Measurements from ENCODE around the gene TSGA10IP.

Gene TSGA10IP

DNA sequence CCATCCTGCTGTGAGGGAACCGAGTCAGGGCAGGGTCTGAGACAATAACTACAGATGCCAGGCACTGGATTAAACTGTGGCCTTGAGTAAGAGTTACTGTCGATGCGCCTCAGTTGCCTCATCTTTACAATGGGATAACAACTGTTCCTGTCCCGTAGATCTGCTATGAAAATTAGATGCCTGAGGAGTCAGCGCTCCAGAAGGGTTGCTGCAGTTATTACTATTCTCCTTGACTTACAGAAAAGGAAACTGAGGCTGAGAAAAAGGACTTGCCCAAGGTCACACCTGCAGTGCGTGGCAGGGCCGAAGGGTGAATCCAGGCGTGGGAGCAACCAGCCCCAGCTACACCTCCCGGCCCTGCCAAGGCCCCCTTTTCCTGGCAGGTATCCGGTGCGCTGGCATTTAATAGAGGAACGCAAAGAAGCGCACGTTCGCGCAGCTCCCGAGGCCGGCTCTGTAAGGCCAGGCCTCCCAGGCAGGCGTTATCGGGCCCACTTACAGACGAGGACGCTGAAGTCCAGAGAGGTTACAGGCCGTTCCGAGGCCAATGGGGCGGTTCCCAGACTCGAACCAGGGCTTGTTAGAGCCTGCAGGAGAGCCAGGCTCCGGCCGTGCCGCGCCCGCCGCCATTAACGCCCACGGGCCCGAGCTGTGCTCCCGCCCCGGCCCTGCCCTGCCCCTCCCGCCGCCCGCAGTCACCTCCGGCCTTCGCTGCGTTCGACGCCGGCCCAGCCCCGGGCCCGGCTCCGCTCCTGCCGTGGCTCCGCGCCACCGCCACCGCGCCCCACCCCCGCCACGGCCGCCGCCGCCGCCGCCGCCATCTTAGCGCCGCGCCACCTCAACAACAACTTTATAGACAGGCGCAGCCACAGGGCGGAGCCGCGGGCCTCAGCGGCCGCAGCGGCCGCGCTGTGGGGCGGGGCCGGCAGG, 26.8 kb upstream of the TSGA10IP start, which contains the start of gene C11orf68:
TSS of gene C11orf68 (minus strand) at position 852 of the 930 bp plus-strand sequence. CDS start at position 821, 31 bp downstream.
- FAIRE-seq: no peak

DNA sequence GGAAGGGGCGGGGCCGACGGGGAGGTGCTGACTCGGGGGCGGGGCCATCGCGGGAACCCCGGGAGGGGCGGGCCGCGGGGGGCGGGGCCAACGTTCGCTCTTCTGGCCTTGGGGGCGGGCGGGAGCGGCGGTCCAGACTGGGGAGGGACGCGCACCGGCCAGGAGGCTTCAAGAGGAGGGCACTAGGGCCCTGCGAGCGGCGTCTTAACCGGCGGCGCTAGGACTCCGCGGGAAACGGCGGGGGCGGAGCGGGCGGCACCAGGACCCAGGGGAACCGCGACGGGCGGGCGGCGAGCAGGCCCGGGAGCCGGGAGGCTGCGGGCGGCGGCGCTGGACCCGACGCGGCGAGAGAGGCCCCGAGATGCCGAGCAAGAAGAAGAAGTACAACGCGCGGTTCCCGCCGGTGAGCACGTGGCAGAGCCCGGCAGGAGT, 26.1 kb upstream of the TSGA10IP start, which contains the start of gene DRAP1:
TSS of gene DRAP1 (plus strand) at position 286 of the 432 bp plus-strand sequence. CDS start at position 362, 76 bp downstream.
- FAIRE-seq: no peak

DNA sequence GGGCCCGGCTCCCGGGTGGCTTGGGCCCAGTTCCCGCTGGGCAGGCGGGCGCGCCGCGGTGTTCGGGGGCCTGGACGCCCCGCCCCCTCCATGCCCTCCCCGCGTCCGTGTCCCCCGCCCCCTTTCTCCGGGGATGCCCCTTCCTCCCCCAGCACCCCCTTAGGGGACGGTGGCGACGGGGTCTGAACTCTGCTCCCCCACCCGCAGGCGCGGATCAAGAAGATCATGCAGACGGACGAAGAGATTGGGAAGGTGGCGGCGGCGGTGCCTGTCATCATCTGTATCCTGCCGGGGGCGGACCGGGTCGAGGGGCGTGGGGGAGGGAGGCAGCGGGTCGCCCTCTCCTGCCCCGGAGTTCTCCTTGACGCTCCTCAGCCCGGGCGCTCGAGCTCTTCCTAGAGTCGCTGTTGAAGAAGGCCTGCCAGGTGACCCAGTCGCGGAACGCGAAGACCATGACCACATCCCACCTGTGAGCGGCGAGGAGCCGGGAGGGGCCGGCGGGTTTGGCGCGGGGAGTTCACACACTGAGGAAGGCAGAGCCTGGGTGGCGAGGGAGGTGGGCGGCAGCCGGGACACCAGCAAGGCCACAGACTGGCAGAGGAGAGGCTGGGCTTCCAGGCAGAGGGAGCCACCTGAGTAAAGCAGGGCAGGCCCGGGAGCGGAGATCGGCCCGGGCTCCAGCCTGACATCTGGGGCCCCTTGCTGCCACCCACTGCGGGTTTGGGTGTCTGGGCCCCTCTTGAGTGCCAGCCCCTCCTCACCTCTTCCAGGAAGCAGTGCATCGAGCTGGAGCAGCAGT, 25.5 kb upstream of the TSGA10IP start:
- FAIRE-seq: no peak

DNA sequence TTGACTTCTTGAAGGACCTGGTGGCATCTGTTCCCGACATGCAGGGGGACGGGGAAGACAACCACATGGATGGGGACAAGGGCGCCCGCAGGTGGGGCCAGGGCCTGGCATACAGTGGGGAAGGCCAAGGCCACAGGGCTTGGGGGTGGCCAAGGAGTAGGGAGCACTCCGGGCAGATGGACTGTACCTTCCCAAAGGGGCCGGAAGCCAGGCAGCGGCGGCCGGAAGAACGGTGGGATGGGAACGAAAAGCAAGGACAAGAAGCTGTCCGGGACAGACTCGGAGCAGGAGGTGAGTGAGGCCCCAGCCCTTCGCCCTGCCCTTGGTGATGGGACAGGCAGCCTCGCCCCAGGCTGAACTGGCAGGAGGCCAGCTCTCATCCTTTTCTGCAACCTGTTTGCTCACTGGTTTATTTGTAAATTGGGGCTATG, 24.9 kb upstream of the TSGA10IP start:
- FAIRE-seq: no peak

DNA sequence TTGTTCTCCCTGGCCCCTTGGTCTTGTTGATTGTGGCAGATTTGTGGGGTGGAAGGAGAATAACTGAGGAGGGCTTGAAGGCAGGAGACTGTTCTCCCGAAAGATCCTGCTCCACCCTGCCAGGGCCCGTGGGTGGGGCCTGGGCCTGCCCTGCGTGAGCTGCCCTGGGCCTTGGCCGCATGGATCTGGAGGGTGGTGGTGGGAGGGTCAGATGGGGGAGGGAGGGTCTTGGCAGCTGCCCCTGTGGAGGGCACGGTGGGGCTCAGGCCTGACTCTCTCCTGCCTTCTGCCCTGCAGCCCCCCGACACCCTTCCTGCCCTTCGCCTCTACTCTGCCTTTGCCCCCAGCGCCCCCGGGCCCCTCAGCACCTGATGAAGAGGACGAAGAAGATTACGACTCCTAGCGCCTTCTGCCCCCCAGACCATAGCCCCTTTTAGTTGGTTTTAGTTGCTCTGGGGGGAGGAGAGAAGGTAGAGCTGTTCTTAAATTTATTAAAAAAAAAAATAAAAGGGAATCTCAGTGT, 24.2 kb upstream of the TSGA10IP start:
- FAIRE-seq: no peak

DNA sequence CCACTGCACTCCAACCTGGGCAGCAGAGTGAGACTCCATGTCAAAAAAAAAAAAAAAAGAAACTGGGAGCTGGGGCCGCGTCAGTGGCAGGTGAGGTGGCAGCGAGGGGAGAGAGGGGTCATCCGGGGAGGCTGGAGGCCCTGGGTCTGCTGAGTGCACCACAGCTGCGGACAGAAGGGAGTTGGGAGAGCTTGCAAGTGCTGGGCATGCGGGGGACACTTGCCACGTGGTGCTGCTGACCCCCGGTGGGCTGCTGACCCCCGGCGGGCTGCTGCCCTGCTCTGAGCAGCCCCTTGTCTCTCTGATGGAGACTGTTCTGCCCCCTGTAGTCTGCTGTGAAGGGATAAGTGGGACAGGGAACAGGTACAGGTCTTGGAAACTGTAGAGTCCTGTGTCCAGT, 23.4 kb upstream of the TSGA10IP start:
- no peak for FAIRE-seq

DNA sequence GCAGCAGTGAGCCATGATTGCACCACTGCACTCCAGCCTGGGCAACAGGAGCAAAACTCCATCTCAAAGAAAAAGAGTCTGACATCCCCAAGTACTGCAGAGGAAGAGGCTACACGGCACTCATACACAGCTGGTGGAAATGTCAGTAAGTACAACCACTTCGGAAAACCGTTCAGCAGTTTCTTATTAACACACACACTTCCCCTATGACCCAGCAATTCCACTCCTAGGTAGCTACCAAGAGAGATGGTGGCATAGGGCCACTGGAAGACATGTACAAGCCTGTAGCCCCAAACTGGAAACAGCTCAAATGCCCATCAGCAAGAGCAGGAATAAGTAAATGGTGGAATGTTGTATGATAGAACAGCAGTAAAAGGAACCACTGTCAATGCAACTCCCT, 22.7 kb upstream of the TSGA10IP start:
- FAIRE-seq: no peak

DNA sequence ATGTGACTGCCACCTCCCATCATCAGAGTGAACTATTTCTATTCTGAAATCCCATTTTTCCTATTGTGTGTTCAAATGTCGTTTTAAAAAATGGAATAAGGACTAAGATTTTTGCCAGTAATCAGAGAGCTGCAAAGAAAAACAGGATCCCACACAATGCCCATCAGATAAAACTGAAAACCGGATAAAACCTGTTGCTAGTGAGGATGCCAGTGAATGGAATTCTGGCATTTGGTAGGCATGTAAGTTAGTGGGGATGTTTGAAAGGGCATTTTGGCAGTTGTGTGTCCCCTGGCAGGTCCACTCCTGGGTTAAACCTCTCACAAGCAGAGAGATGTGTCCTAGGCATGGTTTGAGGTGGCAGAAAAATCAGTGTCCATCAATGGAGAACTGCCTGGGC, 19.9 kb upstream of the TSGA10IP start:
- FAIRE-seq: no peak

DNA sequence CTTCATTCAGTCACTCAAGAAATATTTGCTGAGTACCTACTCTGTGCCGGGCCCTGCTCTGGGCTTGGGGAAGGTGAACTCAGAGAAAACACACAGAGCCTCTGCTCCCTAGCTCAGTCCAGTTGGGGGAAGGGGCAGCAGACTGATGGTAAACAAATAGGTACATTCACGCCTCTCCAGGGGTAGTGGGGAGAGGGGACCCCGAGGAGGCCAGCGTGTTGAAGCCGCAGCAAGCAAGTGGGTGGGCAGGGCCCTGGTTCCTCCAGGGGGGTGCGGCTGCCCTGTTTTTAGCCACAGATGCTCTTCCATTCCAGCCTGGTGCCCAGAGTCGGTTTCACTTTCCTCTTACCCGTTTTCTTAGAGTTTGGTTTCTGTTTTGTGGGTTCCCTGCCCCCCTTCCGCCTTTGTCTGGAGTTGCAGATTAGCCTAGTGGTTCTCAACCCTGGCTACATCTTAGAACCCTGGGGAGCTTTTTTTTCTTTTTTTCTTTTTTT, 17.3 kb upstream of the TSGA10IP start:
- no peak for FAIRE-seq

DNA sequence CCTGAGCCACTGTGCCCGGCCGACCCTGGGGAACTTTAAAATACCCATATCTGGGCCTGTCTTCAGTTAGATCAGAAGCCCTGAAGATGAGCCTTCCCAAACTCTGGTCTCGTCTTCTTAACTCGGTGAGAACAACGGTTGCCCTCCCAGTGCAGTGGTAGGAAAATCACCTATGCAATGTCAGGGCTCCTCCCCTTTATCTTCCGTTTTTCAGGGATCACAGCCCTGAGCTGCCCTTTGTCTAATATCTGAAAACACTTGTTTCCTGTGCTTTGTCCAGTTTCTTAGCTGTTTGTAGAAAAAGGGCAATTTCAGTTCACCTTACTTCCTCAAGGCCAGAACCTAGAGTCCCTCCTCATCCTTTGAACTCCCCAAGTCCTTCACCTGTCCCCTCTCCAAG, 16.6 kb upstream of the TSGA10IP start:
- FAIRE-seq: no peak

DNA sequence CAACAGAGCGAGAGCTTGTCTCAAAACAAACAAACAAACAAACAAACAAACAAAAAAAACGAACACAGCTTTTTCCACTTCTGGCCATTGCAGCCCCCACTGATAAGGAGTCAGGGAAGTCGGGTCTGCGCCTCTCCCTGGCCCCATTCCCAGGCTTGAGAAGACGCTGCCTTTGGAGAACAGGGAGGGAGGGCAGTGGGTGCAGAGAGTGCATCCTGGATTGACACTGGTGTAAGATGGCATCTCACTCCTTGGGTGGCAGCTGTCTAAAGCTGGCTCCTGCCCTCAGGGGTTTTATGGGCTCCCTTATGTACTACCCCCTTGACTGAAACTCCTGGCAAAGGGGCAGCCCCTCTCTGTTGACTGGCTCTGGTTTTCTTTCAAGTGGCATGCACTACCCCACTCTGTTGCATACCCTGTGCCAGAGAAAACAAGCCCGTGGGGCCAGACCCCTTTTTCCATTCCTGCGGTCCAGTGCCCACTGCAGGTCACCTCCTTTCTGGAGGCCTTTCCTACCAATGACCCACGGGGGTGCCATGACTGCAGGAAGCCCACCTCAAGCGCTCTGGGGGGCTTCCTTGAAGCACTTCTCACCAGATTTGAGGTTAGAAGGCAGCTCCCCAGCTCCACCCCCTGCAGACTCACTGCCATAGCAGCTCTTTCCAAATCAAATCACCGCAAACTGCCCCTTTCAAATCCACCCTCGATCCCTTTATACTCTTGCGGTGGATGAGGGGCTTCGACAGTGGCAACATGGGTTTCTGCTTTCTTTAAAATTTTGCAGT, 13.3 kb upstream of the TSGA10IP start:
- no peak for FAIRE-seq

DNA sequence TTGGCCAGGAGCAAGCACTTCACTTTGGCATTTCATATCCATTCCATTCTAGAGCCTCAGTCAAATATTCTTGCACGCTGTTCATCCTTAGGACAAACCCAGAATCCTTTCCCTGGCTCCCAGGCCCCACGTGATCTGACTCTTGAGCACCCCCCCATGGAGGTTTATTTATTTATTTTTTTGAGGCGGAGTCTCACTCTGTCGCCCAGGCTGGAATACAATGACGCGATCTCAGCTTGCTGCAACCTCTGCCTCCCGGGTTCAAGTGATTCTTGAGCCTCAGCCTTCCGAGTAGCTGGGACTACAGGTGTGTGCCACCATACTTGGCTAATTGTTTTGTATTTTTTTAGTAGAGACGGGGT, 12.7 kb upstream of the TSGA10IP start:
- FAIRE-seq: no peak

DNA sequence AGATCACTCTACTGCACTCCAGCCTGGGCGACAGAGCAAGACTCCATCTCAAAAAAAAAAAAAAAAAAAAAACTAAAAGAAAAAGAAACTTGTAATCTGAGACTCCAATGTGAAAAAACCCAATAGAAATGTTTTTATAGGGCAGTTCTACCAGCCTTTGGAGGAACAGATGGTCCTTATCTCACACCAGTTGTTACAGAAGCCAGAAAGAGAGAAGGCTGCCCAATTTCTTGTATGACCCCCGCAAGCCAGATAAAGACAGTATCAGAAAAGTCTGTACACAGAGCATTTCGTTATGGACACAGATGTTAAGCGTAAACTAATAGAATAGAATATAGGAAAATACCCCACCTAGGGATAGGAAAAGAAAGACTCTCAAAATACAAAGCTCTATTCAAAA, 11.3 kb upstream of the TSGA10IP start:
- FAIRE-seq: no peak

DNA sequence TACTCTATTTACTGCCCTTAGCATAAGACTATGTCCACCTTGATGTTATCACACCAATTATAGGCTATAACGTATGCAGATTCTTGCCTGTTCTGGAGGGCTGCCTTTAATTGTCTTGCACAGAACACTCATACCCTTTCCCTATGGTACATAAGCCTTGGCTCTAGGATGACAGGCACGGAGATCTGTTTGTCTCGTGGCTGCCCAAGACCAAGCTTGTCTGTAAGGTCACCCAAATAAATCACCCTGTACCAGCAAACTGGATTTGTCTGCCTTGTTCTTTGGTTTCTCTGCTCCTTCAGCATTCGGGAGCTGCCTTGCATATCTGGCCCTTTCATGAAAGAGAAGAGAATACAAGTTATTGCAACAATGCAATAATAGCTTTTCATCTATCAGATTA, 7.5 kb upstream of the TSGA10IP start:
- no peak for FAIRE-seq

DNA sequence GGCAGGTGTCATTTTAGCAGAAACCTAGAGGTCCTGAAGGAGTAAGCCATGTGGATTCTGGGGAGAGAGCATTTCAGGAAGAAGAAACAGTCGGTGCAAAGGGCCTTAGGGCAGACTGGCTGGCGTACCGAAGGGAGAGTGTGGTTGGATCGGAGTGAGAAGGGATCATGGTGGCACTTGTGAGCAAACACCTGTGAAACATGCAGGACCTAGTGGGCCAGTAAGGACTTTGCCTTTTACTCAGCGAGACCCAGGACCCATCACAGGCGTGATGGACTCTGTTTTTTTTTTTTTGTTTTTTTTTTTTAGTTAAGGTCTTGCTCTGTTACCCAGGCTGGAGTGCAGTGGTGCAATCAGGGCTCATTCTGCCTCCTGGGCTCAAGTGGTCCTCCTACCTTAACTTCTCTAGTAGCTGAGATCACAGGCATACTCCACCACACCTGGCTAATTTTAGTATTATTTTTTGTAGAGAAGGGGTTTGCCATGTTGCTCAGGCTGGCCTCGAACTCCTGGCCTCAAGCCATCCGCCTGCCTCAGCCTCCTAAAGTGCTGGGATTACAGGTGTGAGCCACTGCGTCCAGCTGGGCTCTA, 3.5 kb upstream of the TSGA10IP start:
- no peak for FAIRE-seq

DNA sequence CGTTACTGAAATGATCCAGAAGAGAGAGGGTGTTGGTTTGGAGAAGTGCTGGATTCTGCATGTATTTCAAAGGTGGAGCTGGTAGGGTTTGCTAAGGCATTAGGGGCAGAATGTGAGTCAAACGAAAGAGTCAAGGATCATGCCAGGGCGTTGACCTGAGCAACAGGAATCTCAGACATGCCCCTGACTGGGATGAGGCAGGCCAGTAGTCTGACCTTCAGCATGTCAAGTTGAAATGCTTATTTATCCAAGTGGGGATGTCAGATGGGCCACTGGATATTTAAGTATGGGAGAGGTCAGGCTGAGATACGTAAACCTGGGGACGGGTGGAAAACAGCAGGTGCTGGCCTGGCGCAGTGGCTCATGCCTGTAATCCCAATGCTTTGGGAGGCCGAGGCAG, 2.7 kb upstream of the TSGA10IP start:
- no peak for FAIRE-seq

DNA sequence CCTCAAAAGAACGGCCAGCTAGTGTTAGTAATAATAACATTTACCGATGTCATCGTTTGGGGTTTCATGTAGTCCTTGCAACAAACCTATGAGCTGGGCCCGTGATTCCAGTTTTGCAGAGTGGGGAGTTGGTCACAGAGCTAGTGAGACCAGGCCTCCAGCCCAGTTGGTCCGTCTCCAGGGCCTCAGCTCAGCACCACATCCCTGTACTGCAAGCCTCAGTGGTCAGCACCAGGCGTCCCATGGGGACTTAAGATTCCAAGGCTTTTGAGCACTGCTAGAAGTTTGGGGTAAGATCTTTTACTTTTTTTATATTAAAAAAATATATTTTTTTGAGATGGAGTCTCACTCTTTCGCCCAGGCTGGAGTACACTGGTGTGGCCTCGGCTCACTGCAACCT, 1.1 kb upstream of the TSGA10IP start:
- no peak for FAIRE-seq

DNA sequence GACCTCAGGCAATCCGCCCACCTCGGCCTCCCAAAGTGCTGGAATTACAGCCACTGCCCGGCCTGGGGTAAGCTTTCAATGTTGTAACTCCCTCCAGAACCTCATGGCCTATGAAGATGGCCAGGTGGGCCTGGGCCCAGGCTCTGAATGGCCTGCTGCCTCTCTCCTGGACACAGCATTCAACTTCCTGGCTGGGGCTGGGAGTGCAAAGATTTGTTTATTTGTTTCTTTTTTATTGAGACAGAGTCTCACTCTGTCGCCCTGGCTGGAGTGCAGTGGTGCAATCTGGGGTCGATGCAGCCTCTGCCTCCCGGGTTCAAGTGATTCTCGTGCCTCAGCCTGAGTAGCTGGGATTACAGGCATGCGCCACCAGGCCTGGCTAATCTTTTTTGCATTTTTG, 513 bp upstream of the TSGA10IP start:
- no peak for FAIRE-seq

DNA sequence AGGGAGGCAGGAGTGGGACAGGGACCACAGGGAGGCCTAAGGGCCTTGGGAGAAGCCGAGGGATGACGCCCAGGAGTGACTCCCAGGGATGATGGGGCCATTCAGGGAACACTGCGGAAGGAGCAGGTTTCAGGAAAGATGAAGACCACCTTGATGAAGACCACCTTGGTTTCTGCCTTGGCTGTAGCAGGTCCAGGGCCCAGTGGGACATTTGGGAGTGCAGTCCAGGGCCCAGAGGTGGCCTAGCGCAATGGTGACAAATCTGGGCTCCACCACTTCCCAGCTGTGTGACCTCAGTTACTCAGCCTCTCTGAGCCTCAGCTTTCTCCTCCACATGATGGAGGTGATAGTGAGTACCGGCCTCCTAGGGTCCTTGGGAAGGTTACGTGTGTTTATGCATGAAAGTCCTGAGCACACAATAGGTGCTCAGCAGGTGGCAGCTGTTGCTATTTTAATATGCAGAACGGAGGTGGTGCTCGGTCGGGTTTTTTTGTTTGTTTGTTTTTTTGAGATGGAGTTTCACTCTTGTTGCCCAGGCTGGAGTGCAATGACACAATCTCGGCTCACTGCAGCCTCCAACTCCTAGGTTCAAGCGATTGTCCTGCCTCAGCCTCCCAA, 770 bp downstream of the TSGA10IP start:
- no peak for FAIRE-seq

DNA sequence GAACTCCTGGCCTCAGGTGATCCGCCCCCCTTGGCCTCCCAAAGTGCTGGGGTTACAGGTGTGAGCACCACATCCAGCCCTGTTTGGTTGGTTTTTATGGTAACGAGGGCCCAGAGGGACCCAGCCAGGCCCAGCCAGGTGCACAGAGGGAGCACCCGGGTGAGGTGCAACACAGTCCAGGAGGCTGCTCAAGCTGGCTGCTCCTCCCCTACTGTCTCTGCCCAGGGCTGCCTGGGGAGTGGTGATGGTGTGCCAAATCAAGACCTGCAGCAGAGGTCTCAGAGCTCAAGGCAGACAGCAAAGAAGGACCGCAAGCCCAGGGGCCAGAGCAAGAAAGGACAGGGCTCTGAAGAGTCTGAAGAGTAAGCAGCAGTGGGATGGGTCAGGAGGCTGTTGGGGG, 1.4 kb downstream of the TSGA10IP start:
- no peak for FAIRE-seq

DNA sequence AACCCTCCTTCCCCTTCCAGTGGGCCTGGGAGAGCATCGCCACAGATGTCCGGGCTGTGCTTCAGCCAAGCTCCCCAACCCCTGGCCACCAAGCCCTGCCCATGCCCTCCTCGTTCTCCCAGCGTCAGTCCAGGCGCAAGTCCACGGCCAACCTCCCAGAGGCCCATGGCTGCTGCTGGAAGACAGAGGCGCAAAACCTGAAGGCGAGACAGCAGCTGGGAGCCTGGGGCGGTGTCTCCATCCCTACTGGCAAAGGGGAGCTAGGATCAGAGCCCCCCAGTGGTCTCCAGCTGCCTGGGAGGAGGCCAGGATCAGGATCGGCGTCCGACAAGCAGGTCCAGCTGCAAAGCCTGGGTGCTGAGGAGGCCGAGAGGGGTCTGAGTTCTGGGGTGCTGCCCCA, 1.9 kb downstream of the TSGA10IP start:
- no peak for FAIRE-seq

Measured in colon (tissue), 2 donors.